Activated effector memory CD4-positive, alpha-beta T cell treated with Interleukin-2 at 50 U/mL for 16 hours (primary cell): Measurements from ENCODE around the gene LZTS2.

Source experiments
- DNase-seq: peaks from one replicate; pipeline ENCODE4 v3.0.0-alpha.2; 2020

Gene LZTS2

GRCh38 chr10:101000127-101000914 is 713 bp downstream of the LZTS2 start:
- no peak for DNase-seq

GRCh38 chr10:101000915-101001658 is 1.5 kb downstream of the LZTS2 start:
- no peak for DNase-seq

GRCh38 chr10:101001659-101002035 is 2.0 kb downstream of the LZTS2 start:
- DNase-seq = no peak

- DNase-seq = no peak
Measured at GRCh38 chr10:101002456-101002855, 2.8 kb downstream of the LZTS2 start.

- DNase-seq = no peak
Measured at GRCh38 chr10:101003639-101004206, 4.1 kb downstream of the LZTS2 start.

- DNase-seq = no peak
Measured at GRCh38 chr10:101005361-101005760, 5.8 kb downstream of the LZTS2 start.

- DNase-seq = no peak
Measured at GRCh38 chr10:101005869-101006567, 6.4 kb downstream of the LZTS2 start.

- DNase-seq = no peak
Measured at GRCh38 chr10:101006593-101007098, 7.0 kb downstream of the LZTS2 start.

- DNase-seq = no peak
Measured at GRCh38 chr10:101007099-101007711, 7.6 kb downstream of the LZTS2 start.

- DNase-seq = no peak
Measured at GRCh38 chr10:101007915-101008822, 8.6 kb downstream of the LZTS2 start.

- no peak for DNase-seq
Measured at GRCh38 chr10:101008823-101009423, 9.3 kb downstream of the LZTS2 start.

GRCh38 chr10:101010329-101010728 is 10.7 kb downstream of the LZTS2 start:
- DNase-seq = no peak

GRCh38 chr10:101011517-101012423 is 12.2 kb downstream of the LZTS2 start:
- no peak for DNase-seq

- DNase-seq = peak; percentile 59
Measured at GRCh38 chr10:101012525-101013364, 13.1 kb downstream of the LZTS2 start.

- no peak for DNase-seq
Measured at GRCh38 chr10:101013365-101013825, 13.8 kb downstream of the LZTS2 start.

- peak; percentile 59 for DNase-seq
Measured at GRCh38 chr10:101014230-101014884, 14.7 kb downstream of the LZTS2 start.

GRCh38 chr10:101014966-101015581 is 15.5 kb downstream of the LZTS2 start:
- DNase-seq = no peak

- no peak for DNase-seq
Measured at GRCh38 chr10:101015582-101015973, 16.0 kb downstream of the LZTS2 start.
